ENCODE results near the gene IKBIP.

Gene IKBIP

GRCh38 chr12:98678236-98678945, 33.8 kb upstream of the IKBIP start:
- no peak overlapping the region for H3K4me3 ChIP-seq (ENCODE audit: control insufficient read depth, low read depth, low read length)
- no peak for TF ChIP-seq CTCF (conservative IDR thresholded peaks at IDR 0.05; ENCODE audit: control insufficient read depth, insufficient read depth, low read depth, low read length)

GRCh38 chr12:98674841-98675240, 30.3 kb upstream of the IKBIP start:
- H3K4me3 ChIP-seq (ENCODE audit: control insufficient read depth, low read depth, low read length), result no peak overlapping the region
- TF ChIP-seq CTCF (conservative IDR thresholded peaks at IDR 0.05; ENCODE audit: control insufficient read depth, insufficient read depth, low read depth, low read length), result no peak
- DNase-seq (ENCODE audit: low read depth), result no peak

More at GRCh38 chr12:98678236-98678945, 33.8 kb upstream of the IKBIP start:
- DNase-seq (ENCODE audit: low read depth), result no peak

GRCh38 chr12:98671459-98671858, 26.9 kb upstream of the IKBIP start:
- DNase-seq (ENCODE audit: low read depth), result no peak
- TF ChIP-seq CTCF (conservative IDR thresholded peaks at IDR 0.05; ENCODE audit: control insufficient read depth, insufficient read depth, low read depth, low read length), result no peak
- H3K4me3 ChIP-seq (ENCODE audit: control insufficient read depth, low read depth, low read length), result no peak overlapping the region

GRCh38 chr12:98669751-98670150, 25.2 kb upstream of the IKBIP start:
- DNase-seq (ENCODE audit: low read depth), result no peak
- no peak for TF ChIP-seq CTCF (conservative IDR thresholded peaks at IDR 0.05; ENCODE audit: control insufficient read depth, insufficient read depth, low read depth, low read length)
- no peak overlapping the region for H3K4me3 ChIP-seq (ENCODE audit: control insufficient read depth, low read depth, low read length)

- no peak overlapping the region for H3K4me3 ChIP-seq (ENCODE audit: control insufficient read depth, low read depth, low read length)
- DNase-seq (ENCODE audit: low read depth), result no peak
- TF ChIP-seq CTCF (conservative IDR thresholded peaks at IDR 0.05; ENCODE audit: control insufficient read depth, insufficient read depth, low read depth, low read length), result no peak
Measured at GRCh38 chr12:98660521-98660920, 15.9 kb upstream of the IKBIP start.

GRCh38 chr12:98656289-98657101, 11.9 kb upstream of the IKBIP start:
- TF ChIP-seq CTCF (conservative IDR thresholded peaks at IDR 0.05; ENCODE audit: control insufficient read depth, insufficient read depth, low read depth, low read length), result no peak

More at GRCh38 chr12:98656289-98657101, 11.9 kb upstream of the IKBIP start:
- no peak for DNase-seq (ENCODE audit: low read depth)
- H3K4me3 ChIP-seq (ENCODE audit: control insufficient read depth, low read depth, low read length), result no peak overlapping the region

Measured in fibroblast of mammary gland (primary cell).